Measurements from ENCODE around the gene TARBP2. TPM values are rescaled to one million over a fixed set of nuclear protein-coding genes. Genes with fewer than 3 reads are reported as not detected.

TARBP2 gene
- total RNA-seq, 6 experiments from 2014 or later, result 15.1 to 20.8 (median 17.8) TPM

DNA sequence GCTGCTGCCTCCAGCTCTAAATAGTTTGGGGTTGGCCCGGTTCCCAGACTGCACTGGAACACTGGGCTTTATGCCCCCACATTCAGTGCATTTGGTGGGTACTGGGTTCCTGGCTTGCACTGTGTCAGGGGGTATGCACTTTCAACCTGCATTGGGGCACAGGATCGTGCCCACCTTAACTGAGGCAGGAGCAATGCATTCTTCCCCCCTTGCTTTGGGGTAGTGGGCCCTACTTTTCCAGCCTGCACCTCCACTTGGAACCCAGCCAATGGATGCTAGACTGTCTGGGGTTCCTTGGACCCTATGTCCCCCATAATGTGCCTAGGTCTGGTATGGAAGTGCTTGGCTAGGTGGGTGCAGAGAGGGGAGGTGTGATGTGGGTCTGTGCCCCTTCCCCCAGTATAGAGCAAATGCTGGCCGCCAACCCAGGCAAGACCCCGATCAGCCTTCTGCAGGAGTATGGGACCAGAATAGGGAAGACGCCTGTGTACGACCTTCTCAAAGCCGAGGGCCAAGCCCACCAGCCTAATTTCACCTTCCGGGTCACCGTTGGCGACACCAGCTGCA lies 615 bp downstream of the TARBP2 start:
- intact Hi-C loops (cut with DNase I), result loop anchor here in 1 of 2 donors (10.0 kb wide), 1 partner anchor 177 kb away; the partner anchor contains the start of gene AAAS
- ATAC-seq, result no peak
- peak overlapping the region; percentile 86 to 89 (median 88) for H3K4me3 ChIP-seq
- peak overlapping the region; percentile 91 to 99 (median 98) for H3K27ac ChIP-seq
- WGBS (ENCODE audit: insufficient coverage, low coverage, low lambda C conversion rate, missing lambda C conversion rate), result 67% methylated on average over 7 of the region's 10 CpGs
- no peak for TF ChIP-seq POLR2A (IDR thresholded peaks at IDR 0.05)
- TF ChIP-seq, protein P1, sequence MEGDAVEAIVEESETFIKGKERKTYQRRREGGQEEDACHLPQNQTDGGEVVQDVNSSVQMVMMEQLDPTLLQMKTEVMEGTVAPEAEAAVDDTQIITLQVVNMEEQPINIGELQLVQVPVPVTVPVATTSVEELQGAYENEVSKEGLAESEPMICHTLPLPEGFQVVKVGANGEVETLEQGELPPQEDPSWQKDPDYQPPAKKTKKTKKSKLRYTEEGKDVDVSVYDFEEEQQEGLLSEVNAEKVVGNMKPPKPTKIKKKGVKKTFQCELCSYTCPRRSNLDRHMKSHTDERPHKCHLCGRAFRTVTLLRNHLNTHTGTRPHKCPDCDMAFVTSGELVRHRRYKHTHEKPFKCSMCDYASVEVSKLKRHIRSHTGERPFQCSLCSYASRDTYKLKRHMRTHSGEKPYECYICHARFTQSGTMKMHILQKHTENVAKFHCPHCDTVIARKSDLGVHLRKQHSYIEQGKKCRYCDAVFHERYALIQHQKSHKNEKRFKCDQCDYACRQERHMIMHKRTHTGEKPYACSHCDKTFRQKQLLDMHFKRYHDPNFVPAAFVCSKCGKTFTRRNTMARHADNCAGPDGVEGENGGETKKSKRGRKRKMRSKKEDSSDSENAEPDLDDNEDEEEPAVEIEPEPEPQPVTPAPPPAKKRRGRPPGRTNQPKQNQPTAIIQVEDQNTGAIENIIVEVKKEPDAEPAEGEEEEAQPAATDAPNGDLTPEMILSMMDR (IDR thresholded peaks at IDR 0.05), result no peak
- H3K4me1 ChIP-seq, result peaks cover 0 to 16% (median 9%) of the 10 kb centered on the region in 4 donors
- no peaks in the 10 kb centered on the region for H3K9me3 ChIP-seq
- no peaks in the 10 kb centered on the region for H3K27me3 ChIP-seq
- DNase-seq, result peak in 1 of 3 donors; percentile 53
- peaks cover 0 to 11% (median 5%) of the 10 kb centered on the region in 4 donors for H3K36me3 ChIP-seq

DNA sequence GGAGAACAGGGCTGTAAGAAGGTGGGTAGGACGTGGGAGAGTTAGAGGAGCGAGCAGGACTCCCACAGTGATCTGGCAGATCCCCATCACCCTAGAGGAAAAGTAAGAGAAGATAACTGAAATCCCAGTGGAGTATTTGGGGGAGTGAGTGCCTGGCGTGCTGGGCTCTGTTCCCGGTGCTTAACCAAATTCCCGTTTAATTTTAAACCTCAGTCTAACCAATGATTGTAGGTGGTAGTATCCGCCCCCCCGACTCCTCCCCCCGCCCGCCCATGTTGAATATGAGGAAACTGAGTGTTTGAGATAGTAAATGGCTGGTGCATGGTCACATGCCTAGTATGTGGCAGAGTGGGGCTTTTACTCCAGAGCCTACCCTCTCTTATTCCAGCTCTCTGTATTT lies 1.2 kb downstream of the TARBP2 start:
- DNase-seq (no peak), ATAC-seq (no peak)
- Histone ChIP-seq H3K4me1 (peaks cover 0 to 16% (median 9%) of the 10 kb centered on the region in 4 donors), H3K4me3 (peak overlapping the region in 2 of 3 donors; percentile 88 to 89), H3K27ac (peak overlapping the region in 1 of 3 donors; percentile 98), H3K27me3 (no peaks in the 10 kb centered on the region), H3K9me3 (no peaks in the 10 kb centered on the region), H3K36me3 (peaks cover 0 to 11% (median 5%) of the 10 kb centered on the region in 4 donors)
- TF ChIP-seq, protein P1 (IDR thresholded peaks at IDR 0.05), result no peak
- TF ChIP-seq POLR2A (IDR thresholded peaks at IDR 0.05), result no peak
- 46% methylated on average over 8 of the region's 9 CpGs for WGBS (ENCODE audit: insufficient coverage, low coverage, low lambda C conversion rate, missing lambda C conversion rate)
- intact Hi-C loops (cut with DNase I), result loop anchor here in 1 of 2 donors (10.0 kb wide), 1 partner anchor 178 kb away; the partner anchor contains the start of gene AAAS

DNA sequence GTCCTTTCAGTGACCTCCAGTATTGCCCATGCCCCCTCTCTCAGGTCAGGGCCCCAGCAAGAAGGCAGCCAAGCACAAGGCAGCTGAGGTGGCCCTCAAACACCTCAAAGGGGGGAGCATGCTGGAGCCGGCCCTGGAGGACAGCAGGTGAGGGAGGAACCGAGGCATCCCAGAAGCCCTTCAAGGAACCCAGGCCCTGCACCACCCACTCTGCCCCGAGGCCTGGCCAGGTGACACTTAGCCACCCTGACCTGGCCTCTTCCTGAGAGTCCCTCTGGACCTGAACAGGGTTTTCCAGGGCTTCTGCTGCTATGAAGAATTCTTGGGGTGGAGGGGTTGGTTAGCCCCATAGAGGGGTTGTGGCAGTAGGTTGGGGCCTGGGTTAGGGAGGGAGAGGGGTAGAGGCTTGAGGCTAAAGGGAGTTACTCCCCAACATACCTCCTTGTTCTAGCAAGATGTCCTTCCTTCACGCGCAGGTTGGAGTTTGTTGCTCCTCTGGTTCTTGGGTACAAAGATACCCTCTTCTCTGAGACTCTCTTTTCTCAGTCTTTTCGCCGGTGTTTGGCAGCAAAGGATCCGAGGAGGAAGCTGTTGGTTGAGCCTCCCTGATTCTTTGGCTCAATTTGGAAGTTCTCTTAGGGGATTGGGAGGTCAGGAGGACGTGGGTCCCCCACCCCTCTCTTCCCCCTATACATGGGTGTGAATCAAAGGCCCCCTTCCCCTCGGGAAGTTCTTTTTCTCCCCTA lies 2.1 kb downstream of the TARBP2 start:
- DNase-seq, result peak in 1 of 3 donors; percentile 49
- TF ChIP-seq, protein P1 (IDR thresholded peaks at IDR 0.05), result no peak
- TF ChIP-seq POLR2A (IDR thresholded peaks at IDR 0.05), result no peak
- 71% methylated on average over 5 of the region's 10 CpGs for WGBS (ENCODE audit: insufficient coverage, low coverage, low lambda C conversion rate, missing lambda C conversion rate)
- Histone ChIP-seq H3K36me3 (peaks cover 0 to 14% (median 5%) of the 10 kb centered on the region in 4 donors), H3K9me3 (no peaks in the 10 kb centered on the region), H3K27me3 (no peaks in the 10 kb centered on the region), H3K27ac (peak overlapping the region in 2 of 3 donors; percentile 5 to 57), H3K4me1 (peaks cover 0 to 16% (median 9%) of the 10 kb centered on the region in 4 donors), H3K4me3 (no peak overlapping the region)
- intact Hi-C loops (cut with DNase I), result loop anchor here in 1 of 2 donors (10.0 kb wide), 1 partner anchor 178 kb away; the partner anchor contains the start of gene AAAS
- no peak for ATAC-seq

DNA sequence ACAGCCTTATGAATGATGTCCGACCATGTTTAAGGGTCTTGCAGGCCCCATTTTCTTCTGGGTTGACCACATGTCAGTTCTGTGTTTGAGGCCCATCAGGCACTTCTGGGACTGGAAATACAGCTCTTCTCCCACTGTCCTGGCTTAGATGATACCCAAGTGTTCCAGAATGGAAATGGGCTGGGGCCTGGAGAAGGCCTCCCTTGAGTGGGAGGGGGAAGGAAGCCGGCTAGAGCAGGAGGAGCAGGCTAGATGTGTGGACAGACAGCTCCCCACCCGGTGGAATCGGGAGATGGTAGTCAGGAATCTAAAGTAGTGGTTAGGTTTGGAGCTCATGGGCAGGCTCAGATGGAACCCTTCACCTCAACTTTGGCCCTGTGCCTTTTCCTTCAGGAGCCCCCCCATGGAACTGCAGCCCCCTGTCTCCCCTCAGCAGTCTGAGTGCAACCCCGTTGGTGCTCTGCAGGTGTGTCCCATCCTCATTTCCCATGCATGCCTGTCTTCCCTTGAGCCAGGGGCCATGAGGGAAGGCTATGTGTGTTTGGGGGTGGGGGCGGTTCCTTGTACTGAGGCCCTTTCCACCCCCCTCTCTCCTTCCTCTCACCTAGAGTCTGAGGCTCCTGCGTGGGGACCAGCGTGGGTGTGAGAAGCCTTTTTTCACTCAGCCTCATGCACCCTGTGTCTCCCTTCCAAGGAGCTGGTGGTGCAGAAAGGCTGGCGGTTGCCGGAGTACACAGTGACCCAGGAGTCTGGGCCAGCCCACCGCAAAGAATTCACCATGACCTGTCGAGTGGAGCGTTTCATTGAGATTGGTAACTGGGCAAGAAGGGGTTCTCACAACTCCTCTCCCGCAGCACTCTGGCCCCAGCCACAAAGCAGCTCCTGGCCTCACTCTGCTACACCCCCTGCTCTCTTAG lies 3.2 kb downstream of the TARBP2 start:
- Histone ChIP-seq H3K4me1 (peaks cover 0 to 16% (median 9%) of the 10 kb centered on the region in 4 donors), H3K27ac (no peak overlapping the region), H3K4me3 (no peak overlapping the region), H3K9me3 (no peaks in the 10 kb centered on the region), H3K36me3 (peaks cover 0 to 14% (median 5%) of the 10 kb centered on the region in 4 donors), H3K27me3 (no peaks in the 10 kb centered on the region)
- intact Hi-C loops (cut with DNase I), result loop anchor here in 1 of 2 donors (10.0 kb wide), 1 partner anchor 179 kb away; the partner anchor contains the start of gene AAAS
- TF ChIP-seq POLR2A (IDR thresholded peaks at IDR 0.05), result no peak
- TF ChIP-seq, protein P1 (IDR thresholded peaks at IDR 0.05), result no peak
- 75% methylated on average over 6 of the region's 14 CpGs for WGBS (ENCODE audit: insufficient coverage, low coverage, low lambda C conversion rate, missing lambda C conversion rate)
- DNase-seq (peak in 1 of 3 donors; percentile 23), ATAC-seq (no peak)
